Measurements from ENCODE around the gene XRCC2. TPM values are rescaled to one million over a fixed set of nuclear protein-coding genes. Genes with fewer than 3 reads are reported as not detected.
"Not testable (repeated sequence)": the region's sequence is repeated elsewhere in the genome, so short reads cannot be mapped to it uniquely, and the experiment has no call there.

Gene XRCC2
- total RNA-seq, 1 donor from 2014 or later, result 16.3 TPM

DNA sequence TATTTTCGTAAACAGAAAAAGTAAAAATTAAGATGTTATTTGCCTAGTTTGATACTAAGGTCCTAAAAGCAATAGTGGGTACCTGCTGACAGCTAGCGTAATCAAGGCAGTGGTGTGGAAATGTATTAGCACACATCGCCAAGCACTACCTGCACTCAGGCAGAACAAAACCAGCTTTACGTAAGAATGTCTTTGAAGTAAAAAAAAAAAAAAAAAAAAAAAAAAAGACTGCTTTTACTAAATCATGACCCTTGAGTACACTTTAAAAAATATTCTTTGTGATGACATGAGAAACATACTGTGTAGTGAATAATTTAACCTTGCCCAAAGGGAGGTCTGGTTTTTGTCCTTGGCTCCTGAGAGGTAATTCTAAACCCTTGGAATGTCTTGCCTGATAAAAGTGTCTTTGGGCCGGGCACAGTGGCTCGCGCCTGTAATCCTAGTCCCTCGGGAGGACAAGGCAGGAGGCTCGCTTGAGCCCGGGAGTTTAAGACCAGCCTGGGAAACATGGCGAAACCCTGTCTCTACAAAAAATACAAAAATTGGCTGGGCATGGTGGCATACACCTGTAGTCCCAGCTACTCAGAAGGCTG is 12.7 kb downstream of the XRCC2 start:
- TF ChIP-seq, protein P1, sequence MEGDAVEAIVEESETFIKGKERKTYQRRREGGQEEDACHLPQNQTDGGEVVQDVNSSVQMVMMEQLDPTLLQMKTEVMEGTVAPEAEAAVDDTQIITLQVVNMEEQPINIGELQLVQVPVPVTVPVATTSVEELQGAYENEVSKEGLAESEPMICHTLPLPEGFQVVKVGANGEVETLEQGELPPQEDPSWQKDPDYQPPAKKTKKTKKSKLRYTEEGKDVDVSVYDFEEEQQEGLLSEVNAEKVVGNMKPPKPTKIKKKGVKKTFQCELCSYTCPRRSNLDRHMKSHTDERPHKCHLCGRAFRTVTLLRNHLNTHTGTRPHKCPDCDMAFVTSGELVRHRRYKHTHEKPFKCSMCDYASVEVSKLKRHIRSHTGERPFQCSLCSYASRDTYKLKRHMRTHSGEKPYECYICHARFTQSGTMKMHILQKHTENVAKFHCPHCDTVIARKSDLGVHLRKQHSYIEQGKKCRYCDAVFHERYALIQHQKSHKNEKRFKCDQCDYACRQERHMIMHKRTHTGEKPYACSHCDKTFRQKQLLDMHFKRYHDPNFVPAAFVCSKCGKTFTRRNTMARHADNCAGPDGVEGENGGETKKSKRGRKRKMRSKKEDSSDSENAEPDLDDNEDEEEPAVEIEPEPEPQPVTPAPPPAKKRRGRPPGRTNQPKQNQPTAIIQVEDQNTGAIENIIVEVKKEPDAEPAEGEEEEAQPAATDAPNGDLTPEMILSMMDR (conservative IDR thresholded peaks at IDR 0.05), result no peak
- H3K4me1 Mint-ChIP-seq (ENCODE audit: unreplicated experiment), result peaks cover 7% of the 10 kb centered on the region
- no peak for DNase-seq (ENCODE audit: extremely low spot score, unreplicated experiment)
- no peaks in the 10 kb centered on the region for H3K9me3 Mint-ChIP-seq
- peaks cover 20% of the 10 kb centered on the region for H3K36me3 Mint-ChIP-seq
- no peak overlapping the region for H3K27ac Mint-ChIP-seq
- no peak overlapping the region for H3K4me3 Mint-ChIP-seq
- H3K27me3 Mint-ChIP-seq, result no peaks in the 10 kb centered on the region

DNA sequence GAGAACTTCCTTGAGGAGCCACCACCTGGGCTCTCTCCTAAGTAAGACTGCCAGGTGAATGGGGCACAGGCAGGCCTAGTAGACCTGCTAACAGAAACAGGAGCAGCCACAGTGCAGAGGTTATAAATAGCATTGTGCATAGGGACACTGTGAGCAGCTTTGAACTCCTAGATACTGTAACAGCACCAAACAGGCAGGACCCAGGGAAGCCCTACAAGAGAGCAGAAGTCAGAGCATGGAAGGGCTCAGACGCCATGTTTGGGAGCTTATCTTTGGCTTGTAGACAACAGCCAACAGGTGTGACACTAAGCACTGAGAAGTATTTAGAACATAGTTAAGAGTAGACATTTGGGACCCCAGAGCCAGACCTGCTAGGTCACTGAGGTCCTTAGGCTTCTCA is 14.5 kb downstream of the XRCC2 start:
- no peak overlapping the region for H3K27ac Mint-ChIP-seq
- TF ChIP-seq, protein P1 (conservative IDR thresholded peaks at IDR 0.05), result no peak
- no peaks in the 10 kb centered on the region for H3K9me3 Mint-ChIP-seq
- DNase-seq (ENCODE audit: extremely low spot score, unreplicated experiment), result no peak
- peaks cover 7% of the 10 kb centered on the region for H3K4me1 Mint-ChIP-seq (ENCODE audit: unreplicated experiment)
- no peak overlapping the region for H3K4me3 Mint-ChIP-seq
- no peaks in the 10 kb centered on the region for H3K27me3 Mint-ChIP-seq
- H3K36me3 Mint-ChIP-seq, result peaks cover 20% of the 10 kb centered on the region

DNA sequence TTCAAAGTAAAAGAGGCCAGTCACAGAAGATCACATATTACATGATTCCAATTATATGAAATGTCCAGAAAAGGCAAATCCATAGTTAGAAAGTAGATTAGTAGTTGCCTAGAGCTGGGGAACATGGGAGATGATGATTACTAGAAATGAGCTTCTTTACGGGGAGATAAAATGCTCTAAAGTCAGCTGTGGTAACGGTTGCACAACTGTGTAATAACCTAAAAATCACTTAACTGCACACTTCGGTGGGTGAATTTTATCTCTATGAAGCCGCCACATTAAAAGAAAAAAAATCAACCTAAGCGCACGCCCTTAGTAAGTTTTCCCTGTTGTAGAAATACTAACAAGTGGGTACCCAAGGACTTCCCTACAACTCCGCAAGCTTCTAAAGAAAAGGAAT is 15.9 kb downstream of the XRCC2 start:
- TF ChIP-seq, protein P1 (conservative IDR thresholded peaks at IDR 0.05), result no peak
- DNase-seq (ENCODE audit: extremely low spot score, unreplicated experiment), result no peak
- Mint-ChIP-seq H3K27me3 (no peaks in the 10 kb centered on the region), H3K9me3 (no peaks in the 10 kb centered on the region), H3K4me3 (no peak overlapping the region), H3K36me3 (peaks cover 21% of the 10 kb centered on the region), H3K4me1 (ENCODE audit: unreplicated experiment) (peaks cover 7% of the 10 kb centered on the region), H3K27ac (no peak overlapping the region)

DNA sequence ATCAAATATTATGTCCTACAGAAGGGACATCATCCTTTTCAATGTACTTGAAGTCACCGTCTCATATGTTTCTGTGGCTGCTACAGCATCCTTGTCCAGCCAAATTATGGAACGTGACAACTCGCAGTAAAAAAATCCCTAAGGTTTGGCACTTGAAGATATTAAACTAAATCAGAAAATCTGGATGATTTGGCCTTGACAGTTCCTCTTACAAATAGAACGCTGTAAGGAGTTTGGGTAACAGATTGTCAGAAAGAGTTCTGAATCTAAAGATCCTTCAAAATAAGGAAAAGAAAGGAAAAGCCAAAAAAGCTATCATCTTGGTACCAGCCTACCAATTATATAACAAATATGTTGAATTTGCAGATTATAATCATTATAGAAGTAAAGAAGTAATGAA is 21.0 kb downstream of the XRCC2 start:
- TF ChIP-seq, protein P1 (conservative IDR thresholded peaks at IDR 0.05), result no peak
- H3K4me1 Mint-ChIP-seq (ENCODE audit: unreplicated experiment), result no peaks in the 10 kb centered on the region
- no peak for DNase-seq (ENCODE audit: extremely low spot score, unreplicated experiment)
- H3K4me3 Mint-ChIP-seq, result no peak overlapping the region
- H3K27ac Mint-ChIP-seq, result no peak overlapping the region
- H3K27me3 Mint-ChIP-seq, result no peaks in the 10 kb centered on the region
- no peaks in the 10 kb centered on the region for H3K9me3 Mint-ChIP-seq
- H3K36me3 Mint-ChIP-seq, result peaks cover 5% of the 10 kb centered on the region

DNA sequence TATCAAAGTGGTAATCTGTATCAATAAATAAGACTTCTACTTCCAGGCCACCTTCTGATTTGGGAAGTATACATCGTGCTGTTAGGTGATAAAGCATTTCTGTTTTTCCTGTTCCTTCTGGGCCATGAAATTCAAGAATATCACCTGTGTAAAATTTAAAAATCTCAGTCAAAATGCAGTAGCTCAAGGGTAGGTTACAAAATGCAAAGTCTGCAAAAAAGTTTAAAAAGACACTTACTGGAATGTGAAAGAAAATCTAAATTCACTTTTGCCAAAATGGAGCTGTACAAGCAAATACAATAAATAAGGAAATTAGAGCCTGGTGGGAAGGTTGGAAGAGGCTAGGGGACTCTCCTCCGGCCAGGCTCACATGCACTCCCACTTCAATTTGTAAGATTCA is 26.7 kb downstream of the XRCC2 start:
- TF ChIP-seq, protein P1 (conservative IDR thresholded peaks at IDR 0.05), result no peak
- Mint-ChIP-seq H3K4me3 (no peak overlapping the region), H3K36me3 (peaks cover 37% of the 10 kb centered on the region)

DNA sequence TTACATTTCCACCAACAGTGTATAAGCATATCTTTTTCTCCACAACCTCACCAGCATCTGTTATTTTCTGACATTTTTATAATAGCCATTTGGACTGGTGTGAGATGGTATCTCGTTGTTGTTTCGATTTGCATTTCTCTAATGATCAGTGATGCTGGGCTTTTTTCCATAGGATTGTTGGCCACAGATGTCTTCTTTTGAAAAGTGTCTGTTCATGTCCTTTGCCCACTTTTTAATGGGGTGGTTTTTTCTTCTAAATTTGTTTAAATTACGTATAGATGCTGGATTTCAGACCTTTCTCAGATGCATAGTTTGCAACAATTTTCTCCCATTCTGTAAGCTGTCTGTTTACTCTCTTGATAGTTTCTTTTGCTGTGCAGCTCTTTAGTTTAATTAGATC is 28.9 kb downstream of the XRCC2 start:
- H3K27me3 Mint-ChIP-seq, result no peaks in the 10 kb centered on the region
- no peak overlapping the region for H3K27ac Mint-ChIP-seq
- H3K4me1 Mint-ChIP-seq (ENCODE audit: unreplicated experiment), result no peaks in the 10 kb centered on the region
- no peak for DNase-seq (ENCODE audit: extremely low spot score, unreplicated experiment)
- peaks cover 5% of the 10 kb centered on the region for H3K9me3 Mint-ChIP-seq
- H3K36me3 Mint-ChIP-seq, result peaks cover 41% of the 10 kb centered on the region
- H3K4me3 Mint-ChIP-seq, result no peak overlapping the region
- TF ChIP-seq, protein P1 (conservative IDR thresholded peaks at IDR 0.05), result no peak

More for the DNA sequence above, 26.7 kb downstream of the XRCC2 start:
- Mint-ChIP-seq H3K4me1 (ENCODE audit: unreplicated experiment) (no peaks in the 10 kb centered on the region), H3K27ac (no peak overlapping the region), H3K27me3 (no peaks in the 10 kb centered on the region), H3K9me3 (peaks cover 5% of the 10 kb centered on the region)
- no peak for DNase-seq (ENCODE audit: extremely low spot score, unreplicated experiment)

DNA sequence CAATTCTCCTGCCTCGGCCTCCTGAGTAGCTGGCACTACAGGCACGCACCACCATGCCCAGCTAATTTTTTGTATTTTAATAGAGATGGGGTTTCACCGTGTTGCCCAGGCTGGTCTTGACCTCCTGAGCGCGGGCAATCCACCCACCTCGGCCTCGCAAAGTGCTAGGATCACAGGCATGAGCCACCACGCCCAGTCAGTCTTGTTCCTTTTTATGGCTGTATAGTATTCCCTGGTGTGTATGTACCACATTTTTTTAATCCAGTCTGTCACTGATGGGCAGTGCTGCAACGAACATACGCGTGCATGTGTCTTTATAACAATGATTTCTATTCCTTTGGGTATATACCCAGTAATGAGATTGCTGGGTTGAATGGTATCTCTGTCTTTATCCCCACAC is 29.4 kb downstream of the XRCC2 start:
- H3K4me1 Mint-ChIP-seq (ENCODE audit: unreplicated experiment); H3K27me3 Mint-ChIP-seq; H3K9me3 Mint-ChIP-seq; H3K4me3 Mint-ChIP-seq; H3K27ac Mint-ChIP-seq; DNase-seq (ENCODE audit: extremely low spot score, unreplicated experiment): not testable (repeated sequence)
- H3K36me3 Mint-ChIP-seq, result peaks cover 41% of the 10 kb centered on the region

Data from type B pancreatic cell (in vitro differentiated cells).